Fibroblast of skin of left biceps (primary cell): ENCODE results near the gene CARD11.

Source experiments
- DNase-seq, 2 experiments: peaks; one replicate each; pipeline ENCODE4 v3.0.0-alpha.2; 2013; ENCODE audit warnings: low read depth in 2 of 2

Gene CARD11

DNA sequence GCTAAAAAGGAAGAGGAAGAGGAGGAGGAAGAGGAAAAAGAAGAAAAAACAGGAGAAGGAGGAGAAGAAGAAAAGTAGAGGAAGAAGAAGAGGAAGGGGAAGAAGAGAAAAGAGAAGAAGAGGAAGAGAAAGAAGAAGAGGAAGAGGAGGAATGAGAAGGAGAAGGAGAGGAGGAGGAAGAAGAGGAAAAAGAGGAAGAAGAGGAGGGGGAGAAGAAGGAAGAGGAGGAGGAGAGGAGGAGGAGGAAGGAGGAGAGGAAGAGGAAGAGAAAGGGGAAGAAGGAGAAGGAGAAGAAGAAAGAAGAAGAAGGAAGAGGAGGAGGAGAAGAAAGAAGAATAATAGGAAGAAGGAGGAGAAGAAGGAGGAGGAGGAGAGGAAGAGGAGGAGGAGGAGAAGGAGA lies 103.2 kb downstream of the CARD11 start:
- DNase-seq = no peak

DNA sequence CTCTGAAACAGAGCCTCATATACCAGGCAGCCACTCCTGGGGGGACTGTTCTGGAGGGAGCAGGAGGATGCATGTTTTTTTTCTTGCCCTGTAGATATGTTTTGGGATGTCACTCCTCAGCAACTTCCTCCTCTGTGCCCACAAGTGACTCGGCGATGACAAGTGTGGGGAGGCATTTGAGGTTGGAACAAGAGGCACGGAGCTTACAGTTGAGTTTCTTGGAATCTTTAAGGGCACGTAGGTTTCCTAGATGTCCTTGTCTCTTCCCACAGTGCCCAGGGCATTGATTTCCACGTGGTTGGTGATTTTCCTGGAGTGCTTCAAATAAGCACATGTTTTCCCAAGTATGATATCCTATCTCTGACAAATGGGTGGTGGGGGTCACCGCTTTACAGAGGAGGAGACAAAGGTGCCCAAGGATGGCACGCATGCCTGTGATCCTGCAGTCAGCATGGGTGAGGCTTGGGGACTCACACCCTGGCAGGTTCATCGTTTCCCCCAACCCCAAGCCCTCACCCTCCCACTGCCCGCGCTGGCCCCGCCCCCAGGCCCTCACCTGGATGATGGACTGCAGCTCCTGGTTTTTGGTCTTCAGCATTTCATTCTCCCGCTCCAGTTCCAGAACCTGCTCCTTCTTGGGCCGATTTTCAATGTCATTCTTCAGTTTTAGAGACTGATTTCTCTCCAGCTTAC lies 104.3 kb downstream of the CARD11 start:
- DNase-seq = no peak

DNA sequence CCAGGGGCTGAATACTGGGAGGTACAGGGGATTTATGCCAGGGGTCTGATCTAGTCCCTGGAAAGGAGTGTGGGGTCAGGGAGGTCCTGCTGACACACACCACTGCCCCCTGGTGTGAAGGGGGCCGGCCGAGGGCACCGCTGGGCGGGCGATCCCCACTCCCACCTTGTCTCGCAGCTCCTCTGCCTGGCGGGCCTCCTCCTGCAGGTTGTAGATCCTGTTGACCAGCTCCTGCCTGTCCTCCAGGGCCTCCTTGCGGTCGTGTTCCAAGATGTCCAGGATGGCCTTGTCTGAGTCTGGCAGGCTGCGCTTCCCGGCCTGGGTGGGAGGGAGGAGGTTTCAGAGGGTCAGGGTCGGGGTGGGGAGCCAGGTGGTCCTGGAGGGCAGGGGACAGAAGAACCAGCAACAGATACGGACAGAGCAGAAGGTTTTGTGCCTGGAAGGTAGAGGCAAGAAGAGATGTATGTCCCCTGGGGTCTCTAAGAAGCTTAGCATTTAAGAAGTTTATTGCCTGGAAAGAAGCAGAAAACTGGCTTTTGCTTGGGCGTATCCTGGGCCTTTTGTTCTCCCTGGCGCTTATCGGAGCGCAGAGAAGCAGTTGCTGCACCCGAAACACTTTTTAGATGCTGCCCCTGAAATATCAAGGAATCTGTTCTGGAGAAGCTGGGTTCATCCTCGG lies 105.0 kb downstream of the CARD11 start:
- no peak for DNase-seq

DNA sequence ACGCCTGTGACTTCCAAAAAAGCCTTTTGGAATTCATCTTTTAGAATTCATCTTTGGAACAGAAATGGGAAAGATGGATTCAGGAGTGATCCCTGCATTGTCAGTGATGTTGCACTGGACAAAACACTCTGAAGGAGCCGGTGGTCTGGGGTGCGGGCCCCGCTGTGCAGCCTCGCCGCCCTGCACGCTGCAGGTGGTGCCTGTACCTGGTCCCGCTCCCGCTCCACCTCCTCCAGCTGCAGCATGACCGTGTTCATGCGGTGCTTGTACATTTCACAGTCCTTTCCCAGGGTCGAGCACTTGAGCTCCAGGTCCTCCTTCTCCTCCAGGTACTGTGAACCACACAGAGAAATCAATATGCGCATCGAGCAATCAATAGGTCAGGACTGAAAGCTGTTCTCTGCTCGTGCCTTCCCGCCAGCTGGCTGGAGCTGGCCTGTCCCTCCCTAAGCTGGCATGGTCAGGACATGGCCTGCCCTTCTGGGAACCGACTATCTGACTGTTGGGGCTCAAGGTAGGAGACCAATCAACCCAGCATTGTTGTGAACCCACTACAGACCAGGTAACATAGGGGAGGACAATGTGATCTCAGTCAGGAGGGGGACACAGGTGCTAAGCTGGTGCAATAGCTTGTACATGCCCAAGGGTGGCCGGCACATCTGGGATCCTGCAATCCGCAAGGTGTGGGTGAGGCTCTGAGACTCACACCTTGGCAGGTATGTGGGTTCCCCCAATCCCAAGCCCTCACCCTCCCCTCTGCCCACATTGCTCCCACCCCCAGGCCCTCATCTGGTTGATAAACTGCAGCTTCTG lies 105.8 kb downstream of the CARD11 start:
- no peak for DNase-seq

DNA sequence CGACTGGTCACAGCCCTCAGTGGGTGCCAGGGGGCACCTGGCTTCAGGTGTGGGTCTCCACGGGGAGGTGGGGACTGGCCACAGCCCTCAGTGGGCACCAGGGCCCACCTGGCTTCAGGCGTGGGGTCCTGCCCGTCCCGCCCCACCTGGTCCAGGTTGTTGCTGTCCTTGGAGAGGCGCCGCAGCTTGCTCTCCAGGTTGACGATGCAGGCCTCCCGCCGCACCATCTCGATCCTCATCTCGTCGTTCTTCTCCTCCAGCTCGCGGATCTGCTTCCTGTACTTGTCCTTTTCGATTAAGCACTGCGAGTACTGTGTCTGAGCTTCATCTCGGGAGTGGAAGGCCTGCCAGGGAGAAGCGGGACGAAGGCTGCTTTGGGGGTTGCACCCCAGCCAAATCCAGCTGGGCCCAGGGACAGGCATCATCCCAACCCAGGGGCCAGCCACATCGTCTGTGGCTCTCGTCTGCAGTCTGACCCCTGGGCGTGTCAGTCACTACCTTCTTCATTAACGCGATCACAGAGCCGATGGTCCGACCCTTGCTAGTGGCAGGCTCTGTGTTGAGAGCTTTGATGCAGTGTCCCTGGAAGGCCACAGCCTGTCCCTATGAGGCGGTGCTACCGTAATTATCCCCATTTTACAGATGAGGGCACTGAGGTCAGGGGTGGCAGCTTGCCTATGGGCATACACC lies 106.6 kb downstream of the CARD11 start:
- no peak for DNase-seq

DNA sequence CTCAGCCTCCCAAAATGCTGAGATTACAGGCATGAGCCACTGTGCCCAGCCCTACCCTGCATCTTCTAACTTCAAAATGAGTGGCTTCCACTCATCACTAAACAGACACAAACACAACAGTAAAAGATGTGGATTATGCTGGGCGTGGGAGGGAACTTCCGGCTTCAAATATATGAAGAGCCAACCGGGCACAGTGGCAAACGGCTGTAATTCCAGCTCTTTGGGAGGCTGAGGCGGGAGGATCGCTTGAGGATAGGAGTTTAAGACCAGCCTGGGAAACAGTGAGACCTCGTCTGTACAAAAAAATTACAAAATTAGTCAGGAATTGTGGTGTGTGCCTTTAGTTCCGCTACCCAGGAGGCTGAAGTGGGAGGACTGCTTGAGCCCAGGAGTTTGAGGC lies 107.4 kb downstream of the CARD11 start:
- no peak for DNase-seq

DNA sequence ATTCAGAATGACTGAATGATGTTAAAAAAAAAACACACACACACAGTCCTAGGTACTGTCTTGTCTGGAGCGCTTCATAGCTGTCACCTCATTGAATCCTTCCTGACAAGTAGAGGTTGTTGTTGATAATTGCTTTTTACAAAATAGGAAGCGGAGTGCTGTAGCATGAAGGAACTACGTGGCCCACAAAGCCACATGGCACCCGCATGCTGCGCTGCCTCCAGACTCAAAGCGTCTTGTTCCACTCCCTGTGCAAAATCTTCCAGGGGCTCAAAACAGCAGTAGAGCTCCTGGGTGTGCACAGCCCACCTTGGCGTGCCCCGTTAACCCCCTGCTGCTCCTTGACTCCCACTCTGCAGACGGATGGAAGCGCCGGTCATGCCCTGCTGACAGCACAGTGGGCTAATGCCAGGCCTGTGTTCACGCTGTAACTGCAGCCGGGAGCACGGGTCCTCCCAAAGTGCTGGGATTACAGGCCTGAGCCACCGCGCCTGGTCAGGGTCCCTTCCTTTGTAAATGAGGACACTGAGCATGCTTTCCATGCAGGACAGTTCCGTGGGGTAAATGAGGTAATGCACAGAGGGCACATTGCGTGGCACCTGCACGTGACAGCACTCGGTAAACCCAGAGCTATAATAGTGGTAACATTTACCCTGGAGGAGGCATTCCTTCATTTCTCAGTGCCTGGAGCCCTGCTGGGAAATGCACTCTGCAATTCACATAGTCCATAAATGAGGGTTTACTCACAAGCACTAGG lies 108.5 kb downstream of the CARD11 start:
- DNase-seq = no peak

DNA sequence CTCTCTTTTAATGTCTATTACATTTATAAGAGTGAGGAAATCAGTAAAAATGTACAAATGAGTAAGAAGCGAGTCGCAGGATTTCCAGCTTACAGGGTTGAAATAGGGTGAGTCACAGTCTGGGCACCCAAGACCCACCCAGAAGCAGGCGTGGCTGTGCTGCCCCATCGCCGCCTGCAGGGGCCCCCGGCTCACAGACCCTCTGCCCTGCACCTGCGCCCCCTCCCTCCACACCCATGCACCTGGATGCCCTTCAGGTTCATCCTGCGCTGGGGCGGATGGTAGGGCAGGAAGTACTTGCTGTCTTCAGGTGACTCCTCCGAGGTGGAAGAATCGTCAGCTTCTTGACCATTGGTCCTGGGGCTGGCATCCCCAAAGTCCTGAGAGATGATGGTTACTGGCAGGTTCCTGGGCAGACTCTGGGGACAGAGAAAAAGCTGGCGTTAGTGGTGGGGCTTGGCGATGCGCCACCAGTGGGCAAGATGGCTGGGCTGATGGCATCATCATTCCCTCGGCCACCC lies 109.4 kb downstream of the CARD11 start:
- peak; percentile 1 to 18 for DNase-seq

DNA sequence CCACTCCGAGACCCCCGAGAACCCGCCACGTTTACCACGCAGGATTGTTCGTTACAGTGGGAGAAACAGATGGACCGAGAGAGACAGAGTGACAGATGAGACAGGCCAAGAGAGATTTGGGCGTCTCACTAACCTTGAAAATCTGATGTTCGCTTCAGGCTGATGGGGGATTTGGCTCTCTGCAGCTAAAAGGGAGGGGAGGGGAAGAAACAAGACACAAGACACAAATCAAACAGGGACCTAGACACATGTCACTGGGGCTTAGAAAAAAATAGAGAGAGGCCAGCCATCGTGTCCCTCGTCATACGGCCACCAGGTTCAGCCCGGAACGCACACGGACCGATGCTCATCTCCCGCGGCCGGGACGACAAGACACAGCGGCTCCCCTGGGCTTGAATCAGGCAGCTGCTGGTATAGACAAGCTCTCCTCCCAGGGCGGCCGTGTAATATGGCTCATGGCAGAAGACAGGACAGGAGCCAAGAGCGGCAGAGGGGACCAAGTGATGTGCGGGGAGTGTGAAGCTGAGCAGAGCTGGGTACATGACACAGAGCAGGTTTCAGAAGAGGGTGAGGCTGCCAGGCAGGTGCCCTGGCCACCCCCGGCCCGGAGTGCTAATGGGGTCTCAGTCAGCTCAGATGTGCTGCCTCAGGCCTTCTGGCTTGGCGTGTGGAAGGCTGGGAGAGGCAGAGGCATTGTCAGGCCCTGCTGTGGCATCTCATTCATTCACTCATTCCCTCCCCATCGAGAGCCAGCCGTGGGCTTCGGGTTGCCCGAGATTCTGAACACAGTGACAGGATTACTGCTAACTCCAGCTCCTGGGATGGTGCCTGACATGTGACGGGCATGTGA lies 111.0 kb downstream of the CARD11 start:
- DNase-seq = no peak

DNA sequence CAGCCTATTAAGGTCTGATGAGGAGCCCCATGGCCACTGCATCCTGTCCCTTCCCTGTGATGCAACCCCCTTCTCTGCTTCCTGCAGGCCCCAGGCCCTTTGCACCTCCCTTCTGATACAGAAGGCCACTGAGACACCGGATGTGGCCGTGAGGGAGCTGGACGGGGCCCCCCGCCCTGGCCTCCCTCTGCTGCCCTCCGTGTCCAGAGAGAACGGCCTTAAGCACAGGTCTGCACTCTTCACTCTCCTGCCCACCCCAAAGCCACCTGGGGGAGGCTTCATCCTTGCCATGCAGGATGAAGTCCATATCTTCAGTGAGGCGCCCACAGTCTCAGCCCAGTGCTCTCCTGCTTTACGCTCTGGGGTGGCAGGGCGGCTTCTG lies 112.6 kb downstream of the CARD11 start:
- no peak for DNase-seq

DNA sequence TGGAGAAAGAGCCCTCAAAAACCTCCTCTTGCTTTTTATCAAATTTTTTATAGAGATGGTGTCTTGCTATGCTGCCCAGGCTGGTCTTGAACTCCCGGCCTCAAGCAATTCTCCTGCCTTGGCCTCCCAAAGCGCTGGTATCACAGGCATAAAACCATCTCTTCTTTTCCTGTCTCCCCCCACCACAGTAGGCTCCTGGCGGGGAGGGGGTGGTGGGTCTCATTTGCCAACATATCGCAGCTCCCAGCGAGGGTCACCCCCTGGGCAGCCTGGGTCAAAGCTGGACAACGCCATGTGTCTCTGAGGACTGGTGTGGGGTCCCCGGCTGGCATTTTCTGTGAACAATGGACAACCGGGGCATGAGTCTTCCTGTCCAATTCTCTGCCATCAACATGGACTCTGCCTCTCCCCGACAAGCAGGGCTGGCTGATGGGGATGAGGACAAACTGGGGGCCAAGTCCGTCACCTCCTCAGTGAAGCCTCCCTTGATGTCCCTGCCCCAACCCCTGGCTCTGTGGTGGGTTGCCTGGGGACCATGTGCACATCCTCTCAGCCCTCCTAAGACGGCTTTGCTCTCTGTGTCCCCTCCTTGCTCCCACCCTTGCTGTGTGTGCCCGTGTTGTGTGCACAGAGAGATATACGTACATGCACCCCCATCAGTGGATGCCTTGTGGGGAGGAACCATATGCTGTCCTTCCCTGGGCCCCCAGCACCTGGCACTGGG lies 113.2 kb downstream of the CARD11 start:
- no peak for DNase-seq

DNA sequence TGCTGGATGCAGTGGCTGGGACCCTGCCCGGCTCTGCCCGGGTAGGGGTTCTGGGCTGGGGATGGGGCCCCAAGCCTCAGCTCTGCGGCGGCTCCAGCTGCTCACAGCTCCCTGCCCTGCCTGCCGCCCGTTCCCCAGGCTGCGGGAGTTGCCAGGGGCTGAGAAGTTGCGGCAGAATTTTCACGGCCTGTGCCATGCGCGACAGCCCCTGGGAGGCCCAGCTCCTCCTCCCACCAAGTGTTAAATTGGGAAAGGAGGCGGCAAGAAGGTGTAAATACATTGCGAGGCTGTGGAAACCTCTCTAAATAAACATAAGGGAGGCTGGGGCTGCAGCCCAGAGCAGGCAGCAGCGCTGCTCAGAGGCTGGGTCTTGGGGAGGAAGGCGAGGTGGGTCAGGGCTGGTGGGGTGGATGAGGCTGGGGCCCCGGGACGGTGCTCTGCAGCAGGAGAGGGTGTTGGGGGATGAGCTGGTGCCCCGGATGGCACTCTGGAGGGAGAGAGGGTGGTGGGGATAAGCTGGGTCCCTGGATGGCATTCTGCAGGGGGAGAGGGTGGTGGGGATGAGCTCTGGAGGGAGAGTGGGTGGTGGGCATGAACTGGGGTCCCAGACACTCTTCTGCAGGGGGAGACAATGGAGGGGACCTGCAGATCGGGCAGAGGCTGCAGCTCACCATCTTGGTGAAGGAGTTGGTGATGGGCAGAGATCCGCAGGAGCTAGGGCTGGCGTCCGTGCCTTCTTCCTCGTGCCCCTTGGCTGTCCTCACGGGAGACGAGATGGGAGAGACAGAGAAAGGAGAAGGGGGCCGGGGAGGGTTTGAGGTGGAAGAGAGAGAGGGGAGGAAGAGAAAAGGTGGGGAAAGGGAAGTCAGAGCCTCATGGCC lies 114.1 kb downstream of the CARD11 start:
- DNase-seq = no peak

DNA sequence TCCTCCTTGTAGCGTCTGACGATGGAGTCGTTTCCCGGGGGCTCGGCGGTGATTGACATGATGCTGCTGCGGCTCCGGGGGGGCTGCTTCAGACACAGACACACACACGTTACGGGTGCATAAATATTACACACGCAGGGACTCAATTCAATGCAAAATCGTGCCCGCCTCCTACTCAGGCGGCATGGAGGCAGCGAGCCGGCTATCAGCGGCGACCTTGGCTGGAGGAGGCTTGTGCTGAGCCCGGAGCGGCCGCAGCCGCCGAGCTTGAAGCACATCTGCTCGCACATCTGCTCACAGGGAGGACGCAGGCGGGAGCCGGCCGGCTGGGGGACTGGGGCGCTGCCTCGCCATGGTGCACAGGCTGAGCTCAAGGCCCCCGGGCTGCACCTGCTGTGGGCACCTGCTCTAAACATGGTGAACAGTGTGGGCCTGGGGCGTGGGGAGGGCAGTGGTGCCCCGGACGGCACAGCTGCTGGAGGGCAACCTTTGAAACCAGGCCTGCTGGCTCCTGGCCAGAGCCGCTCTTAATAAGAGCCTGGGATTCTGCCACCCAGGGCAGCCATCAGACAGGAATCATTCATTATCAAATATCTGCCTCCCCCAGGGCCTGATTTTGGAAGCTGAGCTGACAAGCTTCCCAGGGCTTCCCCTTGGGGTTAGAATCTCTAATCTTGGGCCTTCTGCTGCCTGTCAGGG lies 114.9 kb downstream of the CARD11 start:
- DNase-seq = no peak

DNA sequence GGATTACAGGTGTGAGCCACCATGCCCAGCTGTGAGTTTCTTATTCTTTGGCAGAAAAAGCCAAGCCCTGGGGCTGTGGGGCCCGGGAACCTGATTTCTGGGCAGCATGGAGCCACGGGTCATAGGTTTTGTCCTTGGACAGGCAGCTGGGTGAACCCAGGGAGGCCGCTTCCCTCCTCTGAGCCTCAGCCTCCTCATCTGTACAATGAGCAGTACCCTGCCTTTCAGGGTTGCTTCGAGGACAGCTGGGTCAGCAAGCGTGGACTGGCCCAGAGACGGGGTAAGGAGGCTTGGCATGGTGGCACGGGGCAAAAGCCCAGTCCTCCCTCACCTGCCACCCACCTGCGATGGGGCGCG lies 115.4 kb downstream of the CARD11 start:
- no peak for DNase-seq

DNA sequence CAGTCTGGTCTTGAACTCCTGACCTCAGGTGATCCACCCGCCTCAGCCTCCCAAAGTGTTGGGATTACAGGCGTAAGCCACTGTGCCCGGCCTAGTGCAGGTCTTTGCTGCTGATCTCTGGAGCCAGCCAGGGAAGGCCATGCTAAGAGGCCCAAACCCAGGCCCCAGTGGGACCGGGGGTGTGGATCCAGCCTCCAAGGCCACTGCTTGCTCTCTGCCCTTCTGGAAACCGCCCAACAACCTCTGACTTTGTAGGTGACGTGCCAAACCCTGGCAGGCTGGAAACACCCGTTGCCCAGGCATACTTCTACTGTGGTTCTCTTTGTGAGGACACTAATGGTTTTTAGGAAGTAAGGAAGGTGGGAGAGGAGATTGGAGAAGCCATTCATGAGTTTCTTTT lies 116.1 kb downstream of the CARD11 start:
- no peak for DNase-seq

DNA sequence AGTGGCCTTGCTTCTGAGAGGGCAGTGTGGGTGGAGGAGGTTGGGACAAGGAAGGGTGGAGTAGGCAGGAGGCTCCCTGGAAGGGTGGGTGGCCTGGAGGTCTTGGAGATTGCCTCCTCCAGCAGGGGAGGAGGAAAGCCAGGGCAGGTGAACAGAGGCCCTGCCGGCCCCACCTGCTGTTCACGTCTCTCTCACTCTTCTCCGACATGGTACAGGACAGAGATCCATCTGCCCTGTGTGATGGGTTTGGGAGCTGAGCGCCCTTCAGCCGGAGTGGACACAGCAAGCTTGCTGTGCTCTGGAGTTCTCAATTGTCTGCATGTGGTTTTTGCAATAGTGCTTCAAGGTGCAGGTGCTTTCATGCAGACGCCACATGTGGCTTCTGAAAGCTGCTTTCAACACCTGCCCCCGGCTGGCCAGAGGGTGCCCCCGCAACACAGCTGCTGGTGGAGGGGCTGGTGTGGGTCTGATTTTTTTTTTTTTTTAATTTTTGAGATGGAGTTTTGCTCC lies 116.7 kb downstream of the CARD11 start:
- DNase-seq = no peak

DNA sequence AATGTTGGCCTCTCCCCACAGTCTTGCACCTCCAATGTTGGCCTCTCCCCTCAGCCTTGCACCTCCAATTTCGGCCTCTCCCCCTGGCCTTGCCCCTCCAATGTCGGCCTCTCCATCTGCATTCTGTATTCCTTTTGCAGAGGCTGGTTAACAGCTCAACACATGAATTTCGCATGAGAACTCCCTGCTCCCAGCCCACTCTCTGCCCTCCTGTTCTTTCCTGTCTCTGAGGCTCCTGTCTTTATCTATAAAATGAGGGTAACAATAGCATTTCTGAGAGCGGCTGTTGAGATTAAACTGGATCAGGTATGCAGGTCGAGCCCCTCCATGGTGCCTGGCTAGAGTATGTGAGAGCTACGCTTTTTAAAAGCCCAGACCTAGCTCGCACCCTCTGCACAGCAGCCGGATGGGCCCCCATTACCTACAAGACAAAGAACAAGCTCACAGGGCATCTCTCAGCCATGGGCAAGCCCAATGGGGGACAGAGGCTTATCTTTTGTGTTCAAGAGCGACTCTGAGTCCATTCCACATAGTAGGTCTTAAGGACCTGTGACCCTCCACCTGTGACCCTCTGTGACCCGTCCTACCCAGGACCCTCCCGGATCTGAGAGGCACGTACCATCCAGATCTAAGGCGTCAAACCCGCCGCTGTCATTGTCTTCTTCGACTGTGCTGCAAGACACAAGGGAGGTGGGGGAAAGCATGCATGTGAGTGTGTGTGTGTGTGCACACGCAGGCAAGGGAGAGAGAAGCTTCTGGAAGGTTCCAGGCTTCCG lies 117.4 kb downstream of the CARD11 start:
- no peak for DNase-seq
